EL (cell line): ENCODE data around the gene RAB25.
"Not testable (repeated sequence)": the region's sequence is repeated elsewhere in the genome, so short reads cannot be mapped to it uniquely, and the experiment has no call there.

ENCODE experiments used
- DNase-seq: peaks from one replicate; pipeline ENCODE4 v3.0.0-alpha.2; 2016

Gene RAB25

GRCh38 chr1:156104065-156104810 is 43.3 kb downstream of the RAB25 start:
- DNase-seq, result peak; percentile 84

DNA sequence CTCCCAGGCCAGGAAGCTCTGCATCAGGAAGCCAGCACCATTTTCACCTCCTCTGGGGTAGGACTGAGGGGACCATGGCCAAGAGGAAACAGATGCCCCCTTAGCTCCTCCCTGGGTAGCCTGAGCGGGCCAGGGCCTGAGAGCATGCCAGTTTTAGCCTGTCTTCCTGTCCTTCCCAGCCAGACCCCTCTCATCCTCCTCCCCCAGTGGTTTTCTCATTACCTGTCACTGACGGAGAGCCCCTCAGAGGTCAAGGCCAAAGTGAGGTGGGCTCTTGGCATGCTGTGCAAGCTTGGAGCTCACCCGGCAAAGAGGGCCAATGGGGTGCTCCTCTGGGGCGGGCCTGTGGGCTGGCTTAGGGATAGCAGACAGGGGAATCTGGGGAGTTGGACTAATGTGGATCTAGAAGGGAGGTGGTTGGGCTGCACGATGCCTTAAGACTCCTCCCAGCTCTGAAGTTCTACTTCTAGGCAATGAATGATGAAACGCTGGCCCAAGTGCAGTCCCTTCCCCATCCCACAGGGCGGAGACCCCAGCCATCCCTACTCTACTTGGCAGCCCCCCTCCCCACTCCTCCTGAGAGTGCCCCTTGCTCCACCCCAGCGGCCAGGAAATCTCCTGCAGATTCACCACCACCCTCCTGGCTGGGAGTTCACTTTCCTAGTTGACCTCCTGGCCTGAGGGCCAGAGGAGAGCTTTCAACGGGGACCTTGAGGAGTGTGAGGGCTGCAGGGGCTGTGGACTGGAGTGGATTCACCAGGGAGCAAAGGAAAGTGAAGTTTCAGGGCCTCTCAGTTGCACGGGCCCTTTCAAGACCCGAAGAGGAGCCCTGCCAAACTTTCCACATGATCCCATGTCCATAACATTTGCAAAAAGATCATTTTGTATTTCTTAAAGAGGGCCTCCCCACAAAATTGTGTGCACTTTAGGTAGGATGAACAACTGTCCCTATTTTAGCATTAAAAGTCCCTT is 44.2 kb downstream of the RAB25 start:
- peak; percentile 45 for DNase-seq

- peak; percentile 58 for DNase-seq
Observed at GRCh38 chr1:156106624-156107488, 45.9 kb downstream of the RAB25 start.

GRCh38 chr1:156108057-156108456 is 47.1 kb downstream of the RAB25 start:
- no peak for DNase-seq

- no peak for DNase-seq
Observed at GRCh38 chr1:156108664-156109241, 47.8 kb downstream of the RAB25 start.

DNA sequence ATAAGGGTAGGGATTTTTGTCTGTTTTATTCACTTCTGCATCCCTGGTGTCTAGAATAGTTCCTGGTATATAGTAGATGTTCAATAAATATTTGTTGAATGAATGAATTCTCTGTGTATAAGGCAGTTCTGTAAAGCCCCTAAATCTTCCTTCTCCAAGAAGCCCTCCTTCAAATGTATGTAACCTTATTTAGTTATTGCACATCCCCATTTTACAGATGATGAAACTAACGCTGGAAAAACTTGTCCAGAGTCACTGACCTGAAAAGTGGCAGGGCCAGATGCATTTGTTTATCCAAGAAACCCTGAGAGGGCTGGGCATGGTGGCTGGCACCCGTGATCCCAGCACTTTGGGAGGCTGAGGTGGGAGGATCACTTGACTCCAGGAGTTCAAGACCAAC is 49.3 kb downstream of the RAB25 start:
- no peak for DNase-seq

GRCh38 chr1:156111355-156111962 is 50.5 kb downstream of the RAB25 start:
- no peak for DNase-seq

- DNase-seq, result no peak
Observed at GRCh38 chr1:156112276-156113137, 51.5 kb downstream of the RAB25 start.

DNA sequence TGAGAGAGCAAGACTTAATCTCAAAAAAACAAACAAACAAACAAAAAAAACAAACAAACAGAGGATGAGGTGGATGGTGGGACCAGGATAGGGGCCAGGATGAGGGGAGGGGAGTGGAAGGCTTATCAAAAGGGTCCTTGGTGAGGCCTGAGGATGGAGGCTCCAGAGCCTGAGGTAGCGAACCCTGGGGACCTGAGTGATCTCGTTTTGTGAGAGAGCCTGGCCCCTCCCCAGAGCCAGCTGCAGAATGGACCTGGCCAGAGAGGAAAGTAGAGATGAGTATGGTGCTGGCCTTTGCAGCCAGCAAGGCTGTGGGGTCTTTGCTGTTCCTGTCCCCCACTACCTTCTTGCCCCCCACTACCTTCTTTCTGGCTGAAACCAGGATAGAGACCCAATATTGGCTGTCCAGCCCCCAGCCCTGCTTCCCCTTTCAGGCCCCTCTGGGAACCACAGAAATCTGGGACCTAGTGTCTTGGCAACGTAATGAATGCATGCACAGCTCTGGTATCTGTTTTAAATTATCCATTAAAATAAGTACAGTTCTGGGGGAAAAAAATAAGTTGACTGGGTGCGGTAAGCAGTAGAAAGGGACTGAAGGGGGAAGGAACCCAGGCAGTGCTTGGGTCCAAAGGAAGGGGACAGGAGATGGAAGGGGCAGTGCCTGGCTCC is 52.5 kb downstream of the RAB25 start:
- no peak for DNase-seq

GRCh38 chr1:156114101-156114918 is 53.4 kb downstream of the RAB25 start, which contains the start of gene LMNA:
TSS of gene LMNA (plus strand) at chr1:156114711. CDS start at chr1:156114919, 208 bp downstream.
- DNase-seq, result peak; percentile 98

DNA sequence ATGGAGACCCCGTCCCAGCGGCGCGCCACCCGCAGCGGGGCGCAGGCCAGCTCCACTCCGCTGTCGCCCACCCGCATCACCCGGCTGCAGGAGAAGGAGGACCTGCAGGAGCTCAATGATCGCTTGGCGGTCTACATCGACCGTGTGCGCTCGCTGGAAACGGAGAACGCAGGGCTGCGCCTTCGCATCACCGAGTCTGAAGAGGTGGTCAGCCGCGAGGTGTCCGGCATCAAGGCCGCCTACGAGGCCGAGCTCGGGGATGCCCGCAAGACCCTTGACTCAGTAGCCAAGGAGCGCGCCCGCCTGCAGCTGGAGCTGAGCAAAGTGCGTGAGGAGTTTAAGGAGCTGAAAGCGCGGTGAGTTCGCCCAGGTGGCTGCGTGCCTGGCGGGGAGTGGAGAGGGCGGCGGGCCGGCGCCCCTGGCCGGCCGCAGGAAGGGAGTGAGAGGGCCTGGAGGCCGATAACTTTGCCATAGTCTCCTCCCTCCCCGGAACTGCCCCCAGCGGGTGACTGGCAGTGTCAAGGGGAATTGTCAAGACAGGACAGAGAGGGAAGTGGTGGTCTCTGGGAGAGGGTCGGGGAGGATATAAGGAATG is 54.1 kb downstream of the RAB25 start:
- DNase-seq, result peak; percentile 35

DNA sequence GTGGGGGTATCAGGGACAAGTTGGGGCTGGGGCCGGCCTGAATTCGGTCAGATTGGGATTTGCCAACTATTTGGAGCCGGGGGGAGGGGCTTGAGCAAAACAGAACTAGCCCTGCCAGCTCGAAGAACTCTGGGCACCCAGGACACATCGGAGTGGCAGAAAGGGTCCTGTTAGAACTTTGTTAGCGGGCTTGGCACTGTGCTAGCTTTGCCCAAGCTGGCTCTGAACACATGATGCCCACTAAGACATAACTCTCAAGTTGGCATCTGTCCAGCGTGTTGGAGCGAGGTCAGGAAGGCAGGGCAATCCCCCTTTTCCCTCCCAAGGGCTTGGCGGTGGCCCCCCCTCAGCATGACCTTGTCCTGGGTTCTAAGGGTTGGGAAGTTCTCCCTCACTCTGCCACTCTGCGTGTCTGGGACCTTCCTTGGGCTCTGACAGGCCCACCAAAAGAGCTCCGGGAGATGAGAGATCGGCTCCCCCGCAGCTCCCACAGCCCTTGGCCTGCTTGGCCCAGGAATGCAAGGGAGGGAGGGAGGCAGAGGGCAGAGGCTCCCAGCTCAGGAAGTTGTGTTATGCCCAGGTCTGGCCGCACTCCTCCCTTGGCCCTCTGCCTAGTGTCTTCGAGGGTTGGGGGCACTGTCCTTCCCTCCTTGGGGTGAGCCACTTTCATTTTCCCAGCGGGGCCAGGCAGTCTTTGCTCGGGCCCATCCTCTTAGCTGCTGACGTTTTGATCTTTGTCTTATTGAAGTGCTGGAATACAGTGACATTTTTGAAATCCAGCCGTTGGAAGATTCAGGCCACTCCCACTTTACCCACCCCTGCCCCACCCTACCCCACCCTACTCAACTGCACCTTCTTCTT is 54.8 kb downstream of the RAB25 start:
- peak; percentile 82 for DNase-seq

- DNase-seq, result not testable (repeated sequence)
Observed at GRCh38 chr1:156116731-156117130, 55.8 kb downstream of the RAB25 start.

DNA sequence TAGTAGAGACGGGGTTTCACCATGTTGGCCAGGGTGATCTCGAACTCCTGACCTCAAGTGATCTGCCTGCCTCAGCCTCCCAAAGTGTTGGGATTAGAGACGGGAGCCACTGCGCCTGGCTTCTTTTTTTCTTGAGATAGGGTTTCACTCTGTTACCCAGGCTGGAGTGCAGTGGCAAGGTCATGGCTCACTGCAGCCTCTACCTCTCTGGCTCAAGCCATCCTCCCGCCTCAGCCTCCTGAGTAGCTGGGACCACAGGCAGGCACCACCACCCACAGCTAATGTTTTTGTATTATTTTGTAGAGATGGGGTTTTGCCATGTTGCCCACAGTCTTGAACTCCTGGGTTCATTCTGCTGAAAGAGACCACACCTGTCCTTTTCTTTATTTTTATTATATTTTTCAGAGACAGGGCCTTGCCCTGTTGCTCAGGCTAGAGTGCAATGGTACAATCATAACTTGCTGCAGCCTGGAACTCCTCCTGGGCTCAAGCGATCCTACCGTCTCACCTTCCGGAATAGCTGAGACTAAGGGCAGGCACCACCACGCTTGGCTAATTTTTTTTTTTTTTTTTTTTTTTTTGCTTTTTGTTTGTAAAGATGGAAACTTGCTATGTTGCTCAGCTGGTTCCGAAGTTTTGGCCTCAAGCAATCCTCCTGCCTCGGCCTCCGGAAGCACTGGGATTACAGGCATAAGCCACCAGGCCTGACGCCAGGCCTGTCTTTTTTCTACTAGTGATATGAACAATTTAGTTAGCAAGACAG is 56.6 kb downstream of the RAB25 start:
- DNase-seq, result peak; percentile 38

DNA sequence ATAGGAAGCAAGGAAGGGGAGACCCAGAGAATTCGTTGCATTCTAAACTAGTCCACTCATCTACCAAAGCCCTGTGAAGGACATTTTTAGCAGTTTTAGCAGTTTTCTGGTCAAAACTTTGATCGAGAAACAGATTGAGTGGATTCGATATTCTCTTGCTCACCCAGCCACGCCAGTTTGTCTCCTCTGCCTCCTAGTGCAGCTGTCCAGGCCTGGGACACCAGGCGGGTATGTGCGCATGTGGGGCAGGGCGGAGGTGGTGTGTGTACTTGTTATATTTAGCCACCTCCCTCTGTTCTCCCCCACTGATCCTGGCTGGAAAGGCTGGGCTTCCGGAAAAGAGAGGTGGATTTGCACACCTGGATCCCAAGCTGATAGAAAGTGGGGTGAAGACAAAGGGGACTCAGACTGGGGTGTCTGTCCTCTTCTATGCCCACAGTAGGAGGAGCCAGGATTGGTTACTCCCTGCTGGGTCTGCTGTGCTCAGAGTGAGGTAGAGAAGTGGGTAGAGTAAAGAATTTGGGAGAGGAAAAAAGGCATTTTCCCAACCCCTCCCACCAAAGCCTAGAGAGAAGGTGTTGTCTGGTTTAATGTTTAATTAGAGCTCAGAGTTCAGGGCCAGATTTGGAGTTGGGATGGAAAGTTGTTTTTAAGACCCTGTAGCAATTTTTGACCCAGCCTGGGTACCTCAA is 57.4 kb downstream of the RAB25 start:
- peak; percentile 44 for DNase-seq

DNA sequence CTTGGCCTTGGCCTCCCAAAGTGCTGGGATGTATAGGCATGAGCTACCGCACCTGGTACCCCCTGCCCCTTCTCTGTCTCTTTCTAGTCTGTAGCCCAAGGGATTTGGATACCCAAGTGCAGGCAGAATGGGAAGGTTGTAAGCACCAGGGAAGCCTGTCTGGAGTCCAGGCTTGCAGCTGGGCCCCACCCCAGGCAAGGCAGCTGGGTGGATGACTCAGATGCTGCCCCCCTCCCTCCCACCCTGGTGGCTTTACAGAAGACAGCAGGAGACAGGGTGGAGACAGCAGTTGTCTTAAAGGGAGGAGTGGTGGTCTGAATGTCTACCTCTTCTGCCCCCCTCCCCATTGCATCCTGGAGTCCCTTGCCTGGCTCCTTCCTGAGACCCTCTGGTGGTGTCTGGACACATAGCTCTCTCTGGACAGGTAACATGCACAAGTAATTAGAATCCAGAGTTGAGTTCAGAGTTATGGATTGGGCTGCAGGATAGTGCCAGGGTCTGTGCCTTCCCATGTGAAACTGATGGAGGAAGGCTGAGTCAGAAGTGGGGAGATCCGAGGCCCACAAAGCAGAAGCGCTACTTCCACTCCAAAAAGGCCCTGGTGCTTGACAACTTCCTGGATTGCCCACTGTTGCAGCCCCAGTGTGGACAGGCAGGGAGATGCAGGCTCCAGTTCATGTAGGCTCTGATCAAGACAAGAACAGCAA is 58.7 kb downstream of the RAB25 start:
- DNase-seq, result peak; percentile 83
